Parathyroid adenoma (tissue), 2 donors: Measurements from ENCODE around the gene TRAPPC14.
"Not testable (repeated sequence)": the region's sequence is repeated elsewhere in the genome, so short reads cannot be mapped to it uniquely, and the experiment has no call there.

Experiments
- H2AFZ ChIP-seq: fragments of 300-600 bp; sonication (generic); one replicate; pipeline ENCODE4 v1.7.0; 2017; ENCODE audit warnings: antibody characterized with exemption, mild to moderate bottlenecking
- H3K27ac ChIP-seq: fragments of 300-600 bp; sonication (generic); one replicate; pipeline ENCODE4 v1.7.0; 2017
- H3K27me3 ChIP-seq: fragments of 300-600 bp; sonication (generic); one replicate; pipeline ENCODE4 v1.7.0; 2017; ENCODE audit warnings: low read length; ENCODE audit not compliant: control insufficient read depth, insufficient read depth
- H3K36me3 ChIP-seq: fragments of 300-600 bp; sonication (generic); one replicate; pipeline ENCODE4 v1.7.0; 2017; ENCODE audit warnings: low read length; ENCODE audit not compliant: control insufficient read depth, insufficient read depth
- H3K4me1 ChIP-seq: fragments of 300-600 bp; sonication (generic); one replicate; pipeline ENCODE4 v1.7.0; 2017; ENCODE audit warnings: control low read depth
- H3K4me2 ChIP-seq: fragments of 300-600 bp; sonication (generic); one replicate; pipeline ENCODE4 v1.7.0; 2017; ENCODE audit warnings: low read length
- H3K4me3 ChIP-seq: fragments of 300-600 bp; sonication (generic); one replicate; pipeline ENCODE4 v1.7.0; 2017; ENCODE audit warnings: low read depth, low read length
- H3K79me2 ChIP-seq: fragments of 300-600 bp; sonication (generic); one replicate; pipeline ENCODE4 v1.7.0; 2017; ENCODE audit warnings: control low read depth
- H3K9ac ChIP-seq: fragments of 300-600 bp; sonication (generic); one replicate; pipeline ENCODE4 v1.7.0; 2017; ENCODE audit warnings: mild to moderate bottlenecking
- H3K9me3 ChIP-seq: fragments of 300-600 bp; sonication (generic); one replicate; pipeline ENCODE4 v1.7.0; 2017; ENCODE audit warnings: low read length; ENCODE audit not compliant: control insufficient read depth
- TF ChIP-seq, protein P1 (sequence below): fragments of 300-600 bp; sonication (generic); IDR thresholded peaks from one replicate; pipeline ENCODE4 v1.7.0; 2017; ENCODE audit warnings: antibody characterized with exemption, mild to moderate bottlenecking
- donor health status: primary hyperparathyroidism.

Gene TRAPPC14

DNA sequence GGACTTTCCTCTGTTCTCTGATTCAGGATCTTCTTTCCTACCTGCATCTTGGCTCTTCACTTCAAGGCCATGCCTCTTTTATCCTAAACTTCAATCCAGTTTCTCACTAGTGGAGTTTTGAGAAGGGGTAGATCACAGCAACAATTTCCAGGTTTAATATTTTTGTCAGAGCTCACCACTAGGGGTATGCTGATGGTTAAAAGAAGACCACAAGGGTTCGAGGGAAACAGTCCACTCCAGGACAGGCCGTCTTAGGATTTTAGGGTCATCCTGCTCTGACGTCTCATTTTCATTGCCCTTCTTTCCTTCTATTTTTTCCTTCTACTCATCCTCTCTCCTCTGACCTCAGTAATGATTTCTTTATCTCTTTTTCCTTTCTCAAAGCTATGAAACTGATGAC, 30.5 kb upstream of the TRAPPC14 start:
- no peaks in the 10 kb centered on the region for H3K9me3 ChIP-seq
- H3K27me3 ChIP-seq: no peaks in the 10 kb centered on the region
- H3K27ac ChIP-seq: peak overlapping the region; percentile 92
- H3K79me2 ChIP-seq: no peaks in the 10 kb centered on the region
- H3K9ac ChIP-seq: no peak overlapping the region
- TF ChIP-seq, protein P1, sequence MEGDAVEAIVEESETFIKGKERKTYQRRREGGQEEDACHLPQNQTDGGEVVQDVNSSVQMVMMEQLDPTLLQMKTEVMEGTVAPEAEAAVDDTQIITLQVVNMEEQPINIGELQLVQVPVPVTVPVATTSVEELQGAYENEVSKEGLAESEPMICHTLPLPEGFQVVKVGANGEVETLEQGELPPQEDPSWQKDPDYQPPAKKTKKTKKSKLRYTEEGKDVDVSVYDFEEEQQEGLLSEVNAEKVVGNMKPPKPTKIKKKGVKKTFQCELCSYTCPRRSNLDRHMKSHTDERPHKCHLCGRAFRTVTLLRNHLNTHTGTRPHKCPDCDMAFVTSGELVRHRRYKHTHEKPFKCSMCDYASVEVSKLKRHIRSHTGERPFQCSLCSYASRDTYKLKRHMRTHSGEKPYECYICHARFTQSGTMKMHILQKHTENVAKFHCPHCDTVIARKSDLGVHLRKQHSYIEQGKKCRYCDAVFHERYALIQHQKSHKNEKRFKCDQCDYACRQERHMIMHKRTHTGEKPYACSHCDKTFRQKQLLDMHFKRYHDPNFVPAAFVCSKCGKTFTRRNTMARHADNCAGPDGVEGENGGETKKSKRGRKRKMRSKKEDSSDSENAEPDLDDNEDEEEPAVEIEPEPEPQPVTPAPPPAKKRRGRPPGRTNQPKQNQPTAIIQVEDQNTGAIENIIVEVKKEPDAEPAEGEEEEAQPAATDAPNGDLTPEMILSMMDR: peak; percentile 13
- H3K4me2 ChIP-seq: peak overlapping the region; percentile 40
- H3K4me3 ChIP-seq: no peak overlapping the region
- peak overlapping the region; percentile 81 for H2AFZ ChIP-seq
- H3K36me3 ChIP-seq: no peaks in the 10 kb centered on the region
- peaks cover 48% of the 10 kb centered on the region for H3K4me1 ChIP-seq

DNA sequence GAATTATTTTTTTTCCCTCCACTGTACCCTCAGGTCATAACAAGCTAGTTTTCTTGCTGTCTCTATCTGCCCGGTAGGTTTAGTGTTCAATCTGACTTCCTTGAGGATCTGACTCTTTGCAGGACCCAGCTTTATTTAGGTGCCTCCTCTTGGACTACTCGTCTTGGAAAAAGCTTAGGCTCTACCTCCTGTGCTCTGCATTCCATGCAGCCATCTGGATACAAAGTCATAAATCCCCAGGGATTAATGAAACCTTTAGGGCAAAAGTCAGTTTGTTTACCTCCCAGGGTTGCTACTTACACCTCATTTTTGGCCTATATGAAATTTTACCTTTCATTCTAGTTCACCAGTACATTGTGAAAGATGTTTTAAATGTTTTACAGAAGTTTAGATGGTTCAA, 27.2 kb upstream of the TRAPPC14 start:
- Histone ChIP-seq H3K9me3 (no peaks in the 10 kb centered on the region), H2AFZ (no peak overlapping the region)

DNA sequence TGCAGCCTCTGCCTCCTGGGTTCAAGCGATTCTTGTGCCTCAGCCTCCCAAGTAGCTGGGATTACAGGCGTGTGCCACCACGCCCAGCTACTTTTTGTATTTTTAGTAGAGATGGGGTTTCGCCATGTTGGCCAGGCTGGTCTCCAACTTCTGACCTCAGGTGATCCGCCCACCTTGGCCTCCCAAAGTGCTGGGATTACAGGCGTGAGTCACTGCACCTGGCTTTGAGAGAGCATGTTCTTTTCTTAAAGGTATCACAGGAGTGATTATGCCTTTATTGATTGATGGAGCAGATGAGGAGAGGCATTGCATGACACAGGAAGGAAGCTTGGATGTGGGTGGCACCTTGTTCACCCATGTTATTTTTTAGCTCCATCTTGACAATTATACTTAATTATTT, 24.6 kb upstream of the TRAPPC14 start:
- H3K4me1 ChIP-seq, H3K79me2 ChIP-seq, H3K4me3 ChIP-seq, H3K9me3 ChIP-seq, H2AFZ ChIP-seq, H3K9ac ChIP-seq, H3K4me2 ChIP-seq, H3K36me3 ChIP-seq, H3K27ac ChIP-seq, H3K27me3 ChIP-seq: not testable (repeated sequence)

More for the DNA sequence above, 27.2 kb upstream of the TRAPPC14 start:
- no peaks in the 10 kb centered on the region for H3K79me2 ChIP-seq
- H3K4me3 ChIP-seq: no peak overlapping the region
- no peak overlapping the region for H3K4me2 ChIP-seq
- no peaks in the 10 kb centered on the region for H3K27me3 ChIP-seq
- H3K9ac ChIP-seq: no peak overlapping the region
- TF ChIP-seq, protein P1: no peak
- no peaks in the 10 kb centered on the region for H3K36me3 ChIP-seq
- no peak overlapping the region for H3K27ac ChIP-seq
- peaks cover 21% of the 10 kb centered on the region for H3K4me1 ChIP-seq

DNA sequence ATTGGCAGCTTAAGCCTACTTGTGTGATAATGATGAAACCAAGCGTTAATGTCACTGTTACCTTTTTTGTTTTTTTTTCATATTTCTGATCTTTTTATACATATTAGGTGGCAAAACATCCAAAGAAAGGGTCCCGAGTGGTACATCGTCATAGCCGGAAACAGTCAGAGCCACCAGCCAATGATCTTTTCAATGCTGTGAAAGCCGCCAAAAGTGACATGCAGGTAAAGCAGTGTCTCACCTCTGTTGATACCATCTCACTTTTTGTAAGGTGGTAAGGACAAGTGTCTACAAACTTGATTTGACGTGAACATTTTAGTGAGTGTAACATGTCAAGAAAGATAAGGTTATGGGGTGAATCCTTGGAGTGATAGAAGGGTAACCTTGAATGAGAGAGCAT, 24.1 kb upstream of the TRAPPC14 start:
- H3K4me3 ChIP-seq, H2AFZ ChIP-seq, H3K27me3 ChIP-seq, H3K79me2 ChIP-seq, H3K9me3 ChIP-seq, H3K9ac ChIP-seq, H3K4me1 ChIP-seq, H3K27ac ChIP-seq, H3K36me3 ChIP-seq, H3K4me2 ChIP-seq: not testable (repeated sequence)

DNA sequence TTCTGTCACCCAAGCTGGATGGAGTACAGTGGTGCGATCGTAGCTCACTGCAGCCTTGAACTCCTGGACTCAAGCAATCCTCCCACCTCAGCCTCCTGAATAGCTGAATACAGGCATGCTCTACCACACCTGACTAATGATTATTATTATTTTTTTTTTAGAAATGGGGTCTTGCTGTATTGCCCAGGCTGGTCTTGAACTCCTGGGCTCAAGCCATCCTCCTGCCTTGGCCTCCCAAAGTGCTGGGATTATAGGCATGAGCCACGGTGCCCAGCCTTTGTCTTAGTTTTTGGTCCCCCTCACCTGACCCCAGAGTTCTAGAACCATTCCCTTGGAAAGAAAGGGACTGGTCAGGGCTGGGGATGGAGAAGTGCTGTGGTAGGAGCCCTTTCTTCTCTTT, 21.6 kb upstream of the TRAPPC14 start:
- not testable (repeated sequence) for H3K27ac ChIP-seq, H3K79me2 ChIP-seq, H3K9me3 ChIP-seq, H3K27me3 ChIP-seq, H3K4me2 ChIP-seq, H3K9ac ChIP-seq, H3K4me3 ChIP-seq, H3K36me3 ChIP-seq, H2AFZ ChIP-seq, H3K4me1 ChIP-seq

- Histone ChIP-seq H3K36me3 (no peaks in the 10 kb centered on the region), H3K79me2 (no peaks in the 10 kb centered on the region), H3K4me1 (peaks cover 2% of the 10 kb centered on the region), H3K4me3 (peak within 1 kb of the TSS; percentile 58), H2AFZ (peak within 1 kb of the TSS; percentile 92), H3K27ac (no peak within 1 kb of the TSS), H3K9me3 (no peaks in the 10 kb centered on the region), H3K4me2 (peak within 1 kb of the TSS; percentile 92), H3K27me3 (no peaks in the 10 kb centered on the region), H3K9ac (no peak within 1 kb of the TSS)
- TF ChIP-seq, protein P1: no peak
Measured at GRCh38 chr7:100177045-100178001, 18.8 kb upstream of the TRAPPC14 start, which contains the start of the genes GPC2 and STAG3. Gene GPC2 (minus strand): TSS chr7:100177381. CDS start chr7:100177199, 182 bp downstream. Gene STAG3 (plus strand): TSS chr7:100177918. CDS start chr7:100180557, 2,639 bp downstream.
